ENCODE data around the gene BPIFB4.

BPIFB4 gene

DNA sequence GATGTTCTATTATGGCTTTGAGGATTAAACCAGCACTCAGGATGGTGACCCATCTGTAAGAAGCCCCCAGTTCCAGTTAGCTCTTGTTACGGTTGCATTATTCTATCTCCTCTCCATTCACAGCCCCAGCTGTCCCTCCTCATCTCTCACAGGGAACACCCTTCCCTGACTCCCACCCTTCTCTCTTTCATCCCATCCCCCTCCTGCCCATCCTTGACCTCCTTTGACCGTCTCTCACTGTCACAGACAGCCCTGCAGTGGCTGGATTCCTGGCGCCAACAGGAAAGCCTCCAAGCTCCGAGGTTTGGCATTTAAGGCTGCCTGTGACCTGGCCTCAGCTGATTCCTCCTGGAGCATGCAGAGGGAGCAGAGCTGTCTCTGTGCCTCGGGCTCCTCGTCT is 4.2 kb upstream of the BPIFB4 start:
- no peaks in the 10 kb centered on the region for H3K9me3 ChIP-seq (ENCODE audit: insufficient read depth, low read depth, low read length)
- no peak overlapping the region for H3K27ac ChIP-seq (ENCODE audit: low read length)
- no peaks in the 10 kb centered on the region for H3K27me3 ChIP-seq (ENCODE audit: insufficient read depth, low read length)
- H3K9ac ChIP-seq (ENCODE audit: low read depth, low read length), result no peak overlapping the region
- no peaks in the 10 kb centered on the region for H3K4me1 ChIP-seq (ENCODE audit: insufficient read depth, low read length)
- no peaks in the 10 kb centered on the region for H3K36me3 ChIP-seq (ENCODE audit: insufficient read depth, low read depth, low read length)
- no peak overlapping the region for H3K4me3 ChIP-seq (ENCODE audit: low read length)

DNA sequence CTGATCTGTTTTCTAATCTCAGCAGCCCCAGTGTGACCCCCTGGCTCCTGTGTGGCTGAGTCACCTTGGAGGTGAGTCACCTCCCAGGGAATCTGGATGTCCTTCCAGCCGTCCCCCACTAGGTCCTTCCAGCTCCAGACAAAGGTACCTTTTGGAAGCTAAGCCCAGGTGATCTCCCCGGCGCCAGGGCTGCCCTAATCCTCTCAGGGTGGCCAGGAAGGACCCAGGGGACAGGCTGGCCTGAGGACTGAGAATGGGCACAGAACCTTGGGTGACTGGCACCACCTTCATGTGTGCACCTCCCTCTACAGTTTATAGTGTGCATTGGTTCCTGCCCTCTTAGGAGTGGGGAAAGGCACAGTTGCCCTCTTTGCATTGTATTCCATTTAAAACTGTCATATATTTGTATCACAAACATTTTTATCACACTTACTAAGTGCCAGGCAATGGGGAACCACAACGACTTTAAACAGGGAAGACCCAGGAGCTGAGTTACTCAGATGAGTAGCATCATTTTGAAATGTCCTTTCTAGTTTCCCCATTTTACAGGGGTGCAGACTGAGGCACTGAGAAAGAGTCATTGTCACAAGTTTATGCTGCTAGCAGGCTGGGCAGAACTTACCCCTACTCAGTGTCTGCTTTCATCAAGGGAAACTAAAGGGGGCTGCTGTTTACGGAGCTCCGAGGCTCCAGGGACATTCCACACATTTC is 2.6 kb upstream of the BPIFB4 start:
- no peak overlapping the region for H3K4me3 ChIP-seq (ENCODE audit: low read length)
- no peaks in the 10 kb centered on the region for H3K9me3 ChIP-seq (ENCODE audit: insufficient read depth, low read depth, low read length)
- H3K27ac ChIP-seq (ENCODE audit: low read length), result no peak overlapping the region
- H3K27me3 ChIP-seq (ENCODE audit: insufficient read depth, low read length), result no peaks in the 10 kb centered on the region
- no peaks in the 10 kb centered on the region for H3K36me3 ChIP-seq (ENCODE audit: insufficient read depth, low read depth, low read length)
- no peak overlapping the region for H3K9ac ChIP-seq (ENCODE audit: low read depth, low read length)
- H3K4me1 ChIP-seq (ENCODE audit: insufficient read depth, low read length), result no peaks in the 10 kb centered on the region

DNA sequence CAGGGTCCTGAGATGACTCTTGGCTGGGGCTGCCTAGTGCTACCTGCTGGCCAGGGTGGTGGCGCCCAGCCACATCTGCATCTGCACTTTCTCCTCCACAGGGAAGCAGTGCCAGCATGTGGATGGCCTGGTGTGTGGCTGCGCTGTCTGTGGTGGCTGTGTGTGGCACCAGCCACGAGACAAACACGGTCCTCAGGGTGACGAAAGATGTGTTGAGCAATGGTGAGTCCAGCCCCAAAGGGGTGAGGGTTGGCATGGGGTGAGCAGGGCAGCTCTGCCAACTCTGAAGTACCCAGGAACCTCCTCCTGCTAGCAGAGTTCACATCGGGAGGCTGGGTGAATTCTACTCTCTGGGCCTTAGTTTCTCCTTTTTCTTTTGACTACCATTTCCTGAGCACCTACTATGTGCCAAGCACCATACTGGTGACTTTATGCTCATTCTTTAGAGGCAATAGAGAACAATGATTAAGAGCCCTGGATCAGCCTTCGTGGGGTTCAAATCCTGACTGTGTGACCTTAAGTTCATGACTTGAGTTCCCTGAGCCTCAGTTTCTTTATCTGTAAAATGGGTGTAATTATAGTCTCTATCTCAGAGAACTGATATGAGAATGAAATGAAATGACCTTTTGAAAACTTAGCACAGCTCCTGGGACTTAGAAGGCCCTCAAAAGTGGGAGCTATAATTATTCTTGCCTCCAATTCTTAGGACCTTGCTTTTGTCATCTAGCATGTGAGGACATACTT is 2.1 kb downstream of the BPIFB4 start:
- no peak overlapping the region for H3K27ac ChIP-seq (ENCODE audit: low read length)
- H3K27me3 ChIP-seq (ENCODE audit: insufficient read depth, low read length), result no peaks in the 10 kb centered on the region
- H3K9me3 ChIP-seq (ENCODE audit: insufficient read depth, low read depth, low read length), result no peaks in the 10 kb centered on the region
- no peak overlapping the region for H3K4me3 ChIP-seq (ENCODE audit: low read length)
- H3K9ac ChIP-seq (ENCODE audit: low read depth, low read length), result no peak overlapping the region
- H3K36me3 ChIP-seq (ENCODE audit: insufficient read depth, low read depth, low read length), result no peaks in the 10 kb centered on the region
- H3K4me1 ChIP-seq (ENCODE audit: insufficient read depth, low read length), result no peaks in the 10 kb centered on the region

DNA sequence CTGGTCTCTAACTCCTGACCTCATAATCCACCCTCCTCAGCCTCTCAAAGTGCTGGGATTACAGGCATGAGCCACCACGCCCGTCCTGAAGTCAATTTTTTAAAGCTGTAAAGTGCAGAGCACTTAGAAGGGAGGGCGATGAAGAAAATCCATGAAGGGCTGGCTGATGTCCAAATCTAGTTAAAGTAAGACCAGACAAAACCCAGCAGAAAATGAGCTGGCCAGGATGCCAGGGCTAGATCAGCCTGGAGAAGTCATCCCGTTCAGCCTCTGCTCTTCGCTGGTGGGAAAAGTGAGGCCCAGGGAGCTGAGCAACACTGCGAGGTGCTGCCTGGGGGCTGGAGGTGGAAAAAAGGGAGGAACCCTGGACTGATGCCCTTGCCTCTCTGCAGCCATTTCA is 3.1 kb downstream of the BPIFB4 start:
- Histone ChIP-seq H3K27ac (ENCODE audit: low read length) (no peak overlapping the region), H3K36me3 (ENCODE audit: insufficient read depth, low read depth, low read length) (no peaks in the 10 kb centered on the region), H3K27me3 (ENCODE audit: insufficient read depth, low read length) (no peaks in the 10 kb centered on the region), H3K4me1 (ENCODE audit: insufficient read depth, low read length) (no peaks in the 10 kb centered on the region), H3K9me3 (ENCODE audit: insufficient read depth, low read depth, low read length) (no peaks in the 10 kb centered on the region), H3K9ac (ENCODE audit: low read depth, low read length) (no peak overlapping the region), H3K4me3 (ENCODE audit: low read length) (no peak overlapping the region)

DNA sequence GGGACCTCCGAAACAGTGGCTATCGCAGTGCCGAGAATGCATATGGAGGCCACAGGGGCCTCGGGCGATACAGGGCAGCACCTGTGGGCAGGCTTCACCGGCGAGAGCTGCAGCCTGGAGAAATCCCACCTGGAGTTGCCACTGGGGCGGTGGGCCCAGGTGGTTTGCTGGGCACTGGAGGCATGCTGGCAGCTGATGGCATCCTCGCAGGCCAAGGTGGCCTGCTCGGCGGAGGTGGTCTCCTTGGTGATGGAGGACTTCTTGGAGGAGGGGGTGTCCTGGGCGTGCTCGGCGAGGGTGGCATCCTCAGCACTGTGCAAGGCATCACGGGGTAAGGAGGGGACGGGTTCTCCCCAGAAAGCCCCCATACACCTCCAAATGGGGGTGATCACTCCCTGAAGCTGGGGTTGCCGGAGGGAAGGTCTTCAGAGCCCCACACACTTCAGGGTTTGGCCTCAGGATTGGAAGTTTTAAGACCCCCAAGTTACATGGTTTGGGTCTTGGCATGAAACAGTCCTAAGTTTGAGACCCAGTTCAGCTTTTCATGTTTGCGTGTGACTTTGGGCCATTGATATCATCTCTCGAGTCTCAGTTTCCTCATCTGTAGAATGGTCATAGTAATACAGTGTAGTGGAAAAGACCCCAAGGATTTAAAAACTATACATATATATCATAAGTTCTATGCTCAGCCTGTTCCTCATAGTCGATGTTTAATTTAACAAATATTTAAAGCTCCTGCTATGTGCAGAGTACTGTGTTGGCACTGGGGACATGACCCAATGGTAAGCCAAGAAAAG is 4.3 kb downstream of the BPIFB4 start:
- no peak overlapping the region for H3K9ac ChIP-seq (ENCODE audit: low read depth, low read length)
- H3K27me3 ChIP-seq (ENCODE audit: insufficient read depth, low read length), result no peaks in the 10 kb centered on the region
- H3K27ac ChIP-seq (ENCODE audit: low read length), result no peak overlapping the region
- H3K36me3 ChIP-seq (ENCODE audit: insufficient read depth, low read depth, low read length), result no peaks in the 10 kb centered on the region
- no peaks in the 10 kb centered on the region for H3K9me3 ChIP-seq (ENCODE audit: insufficient read depth, low read depth, low read length)
- H3K4me3 ChIP-seq (ENCODE audit: low read length), result no peak overlapping the region
- H3K4me1 ChIP-seq (ENCODE audit: insufficient read depth, low read length), result no peaks in the 10 kb centered on the region

DNA sequence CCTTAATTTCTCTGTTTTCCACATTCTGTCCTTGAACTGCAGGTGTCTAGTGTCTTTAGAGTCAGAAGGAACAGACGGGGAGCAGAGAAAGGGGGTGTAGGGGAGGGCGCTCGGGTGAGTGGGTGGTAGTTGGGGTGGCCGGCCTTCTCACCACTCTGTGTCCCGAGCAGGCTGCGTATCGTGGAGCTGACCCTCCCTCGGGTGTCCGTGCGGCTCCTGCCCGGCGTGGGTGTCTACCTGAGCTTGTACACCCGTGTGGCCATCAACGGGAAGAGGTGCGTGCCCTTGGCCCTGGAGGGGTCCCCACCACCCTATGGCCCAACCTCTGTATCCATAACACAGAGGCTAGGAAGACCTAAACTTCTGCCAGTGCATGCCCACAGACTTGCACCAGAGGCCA is 5.3 kb downstream of the BPIFB4 start:
- Histone ChIP-seq H3K27ac (ENCODE audit: low read length) (no peak overlapping the region), H3K9me3 (ENCODE audit: insufficient read depth, low read depth, low read length) (no peaks in the 10 kb centered on the region), H3K36me3 (ENCODE audit: insufficient read depth, low read depth, low read length) (no peaks in the 10 kb centered on the region), H3K27me3 (ENCODE audit: insufficient read depth, low read length) (no peaks in the 10 kb centered on the region), H3K4me1 (ENCODE audit: insufficient read depth, low read length) (no peaks in the 10 kb centered on the region), H3K4me3 (ENCODE audit: low read length) (no peak overlapping the region), H3K9ac (ENCODE audit: low read depth, low read length) (no peak overlapping the region)

DNA sequence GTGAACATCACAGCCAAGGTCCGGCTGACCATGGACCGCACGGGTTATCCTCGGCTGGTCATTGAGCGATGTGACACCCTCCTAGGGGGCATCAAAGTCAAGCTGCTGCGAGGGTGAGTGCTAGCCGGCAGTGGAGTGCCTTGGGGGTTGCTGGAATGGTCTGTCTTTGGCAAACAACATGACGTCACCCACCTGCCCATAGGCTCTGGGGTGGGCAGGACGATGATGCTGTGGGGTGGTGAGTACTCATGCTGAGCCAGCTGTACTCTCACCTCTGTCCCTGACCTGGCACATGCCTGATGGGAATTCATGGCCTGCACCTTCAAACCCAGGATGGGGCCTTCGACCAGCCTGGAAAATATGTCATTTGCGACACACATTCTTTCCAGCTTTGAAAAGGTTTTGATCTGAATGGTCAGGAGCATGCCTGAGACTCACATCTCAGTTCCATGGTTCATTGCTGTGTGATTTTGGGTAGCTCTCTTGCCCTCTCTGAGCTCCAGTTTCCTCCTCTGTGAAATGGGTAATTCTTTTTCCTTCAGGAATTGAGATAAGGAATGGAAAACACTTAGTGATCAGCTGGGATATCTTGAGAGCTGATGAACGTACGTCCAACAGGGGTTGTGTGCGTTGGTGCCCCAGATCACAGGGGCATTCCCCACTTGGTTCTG is 6.7 kb downstream of the BPIFB4 start:
- Histone ChIP-seq H3K36me3 (ENCODE audit: insufficient read depth, low read depth, low read length) (no peaks in the 10 kb centered on the region), H3K9me3 (ENCODE audit: insufficient read depth, low read depth, low read length) (no peaks in the 10 kb centered on the region), H3K27me3 (ENCODE audit: insufficient read depth, low read length) (no peaks in the 10 kb centered on the region), H3K4me3 (ENCODE audit: low read length) (no peak overlapping the region), H3K27ac (ENCODE audit: low read length) (no peak overlapping the region), H3K9ac (ENCODE audit: low read depth, low read length) (no peak overlapping the region), H3K4me1 (ENCODE audit: insufficient read depth, low read length) (no peaks in the 10 kb centered on the region)

DNA sequence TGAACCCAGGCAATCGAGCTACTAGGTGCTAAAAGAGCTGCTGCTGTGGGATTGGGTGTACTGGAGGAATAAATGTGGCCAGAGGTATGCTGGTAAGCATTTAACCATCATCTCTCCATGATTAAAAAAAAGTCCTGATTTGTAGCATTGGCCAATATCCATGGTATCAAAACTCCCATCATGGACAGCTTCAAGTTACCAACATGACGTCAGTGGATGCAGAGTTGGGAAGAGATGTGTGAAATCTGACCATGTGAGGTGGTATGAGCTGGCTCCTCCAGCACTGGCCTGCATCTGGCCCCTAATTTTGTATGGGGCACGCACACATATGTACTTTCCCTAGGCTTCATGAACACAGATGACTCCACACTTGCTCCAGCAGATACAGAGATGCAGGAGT is 11.7 kb downstream of the BPIFB4 start:
- H3K27me3 ChIP-seq (ENCODE audit: insufficient read depth, low read length), result no peaks in the 10 kb centered on the region
- no peaks in the 10 kb centered on the region for H3K9me3 ChIP-seq (ENCODE audit: insufficient read depth, low read depth, low read length)

DNA sequence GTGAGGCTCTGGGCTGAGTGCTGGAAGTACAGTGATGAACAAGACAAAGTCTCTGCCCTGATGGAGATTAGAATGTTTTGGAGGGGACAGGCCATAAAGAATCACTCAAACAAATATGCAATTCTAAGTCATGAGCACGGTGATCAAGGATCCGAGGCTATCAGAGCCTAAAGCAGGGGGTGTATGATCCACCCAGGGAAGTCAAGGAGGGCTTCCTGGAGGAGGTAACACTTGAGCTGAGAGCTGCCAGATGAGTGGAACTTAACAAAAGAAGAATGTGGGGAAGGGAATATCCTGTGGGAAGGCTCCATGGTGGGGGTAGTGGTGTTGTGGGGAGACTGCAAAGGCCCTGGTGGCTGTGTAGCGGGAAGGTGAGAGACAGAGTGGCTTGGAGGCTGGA is 12.2 kb downstream of the BPIFB4 start:
- no peaks in the 10 kb centered on the region for H3K27me3 ChIP-seq (ENCODE audit: insufficient read depth, low read length)
- no peak overlapping the region for H3K9ac ChIP-seq (ENCODE audit: low read depth, low read length)
- no peak overlapping the region for H3K4me3 ChIP-seq (ENCODE audit: low read length)
- H3K36me3 ChIP-seq (ENCODE audit: insufficient read depth, low read depth, low read length), result no peaks in the 10 kb centered on the region
- no peak overlapping the region for H3K27ac ChIP-seq (ENCODE audit: low read length)
- H3K9me3 ChIP-seq (ENCODE audit: insufficient read depth, low read depth, low read length), result no peaks in the 10 kb centered on the region
- H3K4me1 ChIP-seq (ENCODE audit: insufficient read depth, low read length), result no peaks in the 10 kb centered on the region

More for the DNA sequence above, 11.7 kb downstream of the BPIFB4 start:
- H3K4me1 ChIP-seq (ENCODE audit: insufficient read depth, low read length), result no peaks in the 10 kb centered on the region
- no peak overlapping the region for H3K9ac ChIP-seq (ENCODE audit: low read depth, low read length)
- no peak overlapping the region for H3K27ac ChIP-seq (ENCODE audit: low read length)
- H3K4me3 ChIP-seq (ENCODE audit: low read length), result no peak overlapping the region
- H3K36me3 ChIP-seq (ENCODE audit: insufficient read depth, low read depth, low read length), result no peaks in the 10 kb centered on the region

DNA sequence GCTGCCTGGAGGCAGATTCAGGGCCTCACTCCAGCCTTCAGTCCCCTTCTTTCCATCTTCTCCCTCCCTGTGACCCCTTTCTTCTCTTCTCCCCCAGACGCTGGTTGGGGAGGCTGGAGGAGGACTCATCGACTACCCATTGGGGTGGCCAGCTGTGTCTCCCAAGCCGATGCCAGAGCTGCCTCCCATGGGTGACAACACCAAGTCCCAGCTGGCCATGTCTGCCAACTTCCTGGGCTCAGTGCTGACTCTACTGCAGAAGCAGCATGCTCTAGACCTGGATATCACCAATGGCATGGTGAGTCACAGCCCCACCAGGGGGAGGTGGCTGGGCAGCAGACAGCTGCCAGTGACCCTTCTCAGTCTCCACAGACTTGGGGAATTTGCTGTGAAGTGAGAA is 12.9 kb downstream of the BPIFB4 start:
- H3K27me3 ChIP-seq (ENCODE audit: insufficient read depth, low read length), result no peaks in the 10 kb centered on the region
- no peak overlapping the region for H3K9ac ChIP-seq (ENCODE audit: low read depth, low read length)
- H3K27ac ChIP-seq (ENCODE audit: low read length), result no peak overlapping the region
- H3K9me3 ChIP-seq (ENCODE audit: insufficient read depth, low read depth, low read length), result no peaks in the 10 kb centered on the region
- no peaks in the 10 kb centered on the region for H3K4me1 ChIP-seq (ENCODE audit: insufficient read depth, low read length)
- H3K36me3 ChIP-seq (ENCODE audit: insufficient read depth, low read depth, low read length), result no peaks in the 10 kb centered on the region
- no peak overlapping the region for H3K4me3 ChIP-seq (ENCODE audit: low read length)

DNA sequence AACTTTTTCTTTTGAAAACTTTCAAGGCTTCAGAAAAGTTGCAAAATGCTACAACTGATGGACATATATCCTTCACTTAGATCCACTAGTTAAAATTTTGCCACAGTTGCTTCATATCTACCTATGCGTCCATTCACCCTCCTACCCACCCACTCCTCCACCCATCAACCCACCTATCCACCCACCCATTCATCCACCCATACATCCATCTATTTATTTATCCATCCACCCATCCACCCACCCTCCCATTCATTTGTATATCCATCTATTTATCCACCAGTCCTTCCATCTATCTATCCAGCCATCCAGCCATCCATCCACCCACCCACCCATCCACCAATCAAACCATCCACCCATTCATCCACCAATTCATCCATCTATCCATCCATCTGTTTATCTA is 13.6 kb downstream of the BPIFB4 start:
- no peak overlapping the region for H3K27ac ChIP-seq (ENCODE audit: low read length)
- H3K36me3 ChIP-seq (ENCODE audit: insufficient read depth, low read depth, low read length), result no peaks in the 10 kb centered on the region
- no peaks in the 10 kb centered on the region for H3K9me3 ChIP-seq (ENCODE audit: insufficient read depth, low read depth, low read length)
- H3K27me3 ChIP-seq (ENCODE audit: insufficient read depth, low read length), result no peaks in the 10 kb centered on the region
- no peak overlapping the region for H3K9ac ChIP-seq (ENCODE audit: low read depth, low read length)
- no peak overlapping the region for H3K4me3 ChIP-seq (ENCODE audit: low read length)
- no peaks in the 10 kb centered on the region for H3K4me1 ChIP-seq (ENCODE audit: insufficient read depth, low read length)

Data from iPS-20b (cell line).